CD4-positive, alpha-beta T cell treated with Interleukin-2 at 100 ng/mL for 4 hours (primary cell): ENCODE data around the gene AGBL1.
"Not testable (repeated sequence)": the region's sequence is repeated elsewhere in the genome, so short reads cannot be mapped to it uniquely, and the experiment has no call there.

Experiments
- DNase-seq: peaks from one replicate; pipeline ENCODE4 v3.0.0-alpha.2; 2020; ENCODE audit warnings: low spot score

The AGBL1 gene

GRCh38 chr15:86082619-86083380 lies 3.1 kb downstream of the AGBL1 start:
- DNase-seq = no peak

GRCh38 chr15:86087808-86088207 lies 8.1 kb downstream of the AGBL1 start:
- DNase-seq = no peak

GRCh38 chr15:86089422-86089821 lies 9.8 kb downstream of the AGBL1 start:
- DNase-seq = no peak

GRCh38 chr15:86101818-86102217 lies 22.1 kb downstream of the AGBL1 start:
- no peak for DNase-seq

- DNase-seq = no peak
Measured at GRCh38 chr15:86103825-86104224, 24.2 kb downstream of the AGBL1 start.

- no peak for DNase-seq
Measured at GRCh38 chr15:86106306-86106705, 26.6 kb downstream of the AGBL1 start.

GRCh38 chr15:86115145-86115801 lies 35.6 kb downstream of the AGBL1 start:
- no peak for DNase-seq

DNA sequence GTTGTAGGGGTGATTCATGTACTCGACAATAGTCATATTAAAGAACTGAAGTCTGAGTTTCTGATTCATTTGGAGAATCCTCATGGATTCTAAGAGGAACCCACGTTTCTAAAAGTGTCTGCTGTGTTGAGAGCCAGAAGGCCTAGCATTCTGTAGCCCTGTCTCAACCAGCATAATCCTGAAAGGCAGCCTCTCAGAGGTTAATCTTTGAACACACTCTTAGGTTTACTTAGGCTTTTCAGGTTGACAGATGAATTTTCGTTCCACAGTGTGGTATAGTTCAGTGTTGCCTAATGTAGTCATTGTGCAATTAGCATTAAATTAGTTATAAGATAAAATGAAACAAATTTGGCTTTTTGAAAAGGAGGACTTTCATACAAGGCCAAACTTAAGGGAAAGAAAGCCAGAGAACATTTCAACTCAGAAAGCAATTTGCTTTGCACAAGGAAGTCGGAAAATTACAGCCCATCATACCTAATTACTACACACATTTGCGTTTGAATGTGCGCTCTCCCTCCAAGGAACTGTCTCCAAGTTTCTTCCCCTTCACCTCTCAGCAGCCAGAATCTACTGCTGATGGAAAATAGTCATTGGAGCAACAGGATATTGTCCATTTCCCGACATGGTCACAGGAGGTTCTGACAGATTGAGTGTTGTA lies 42.0 kb downstream of the AGBL1 start:
- no peak for DNase-seq

DNA sequence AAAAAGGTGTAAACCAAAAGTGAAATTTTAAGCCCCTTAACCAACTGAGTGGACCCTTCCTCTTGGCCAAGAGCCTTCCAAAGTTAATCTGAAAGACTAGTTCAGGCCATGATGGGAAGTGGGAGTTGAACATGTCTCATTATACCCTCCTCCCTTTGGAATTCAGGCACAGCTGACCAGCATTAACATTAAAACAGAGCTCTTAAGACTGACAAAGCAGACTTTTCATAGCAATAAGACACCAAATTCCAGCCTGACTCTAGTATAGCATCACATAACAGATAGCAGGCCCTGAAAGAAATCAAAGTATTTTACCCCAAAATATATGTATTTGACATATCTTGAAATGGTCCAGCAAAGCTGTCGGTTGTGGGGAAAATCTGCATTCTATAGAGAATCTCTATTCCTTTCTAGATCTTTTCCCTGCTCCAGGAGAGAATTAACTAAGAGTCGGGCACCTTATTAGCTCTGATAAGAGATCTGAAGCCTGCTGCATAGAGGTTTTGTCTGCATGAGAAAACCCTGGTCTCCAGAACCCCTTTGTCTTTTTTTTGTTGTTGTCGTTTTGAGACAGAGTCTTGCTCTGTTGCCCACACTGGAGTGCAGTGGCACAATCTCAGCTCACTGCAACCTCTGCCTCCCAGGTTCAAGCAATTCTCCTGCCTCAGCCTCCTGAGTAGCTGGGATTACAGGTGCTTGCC lies 43.2 kb downstream of the AGBL1 start:
- DNase-seq = not testable (repeated sequence)

DNA sequence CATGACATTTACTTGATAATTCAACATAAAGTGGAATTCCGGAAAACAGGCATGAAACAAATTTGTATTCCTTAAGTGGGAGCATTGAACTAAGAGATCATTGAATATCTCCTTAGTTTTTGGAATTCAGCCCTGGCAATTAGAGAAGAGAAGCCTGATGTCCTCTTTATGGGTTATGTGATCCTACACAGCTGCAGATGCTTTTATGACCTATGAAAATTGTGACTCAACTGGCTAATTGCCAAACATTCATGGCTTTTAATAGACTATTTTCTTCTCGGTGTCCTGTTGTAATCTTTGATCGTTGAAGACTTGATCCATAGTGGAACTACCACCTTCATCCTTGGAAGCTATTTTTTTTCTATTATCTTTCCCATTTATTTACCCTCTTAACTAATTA lies 46.1 kb downstream of the AGBL1 start:
- DNase-seq = no peak

GRCh38 chr15:86127547-86127946 lies 47.9 kb downstream of the AGBL1 start:
- DNase-seq = no peak

GRCh38 chr15:86135041-86135440 lies 55.4 kb downstream of the AGBL1 start:
- no peak for DNase-seq

DNA sequence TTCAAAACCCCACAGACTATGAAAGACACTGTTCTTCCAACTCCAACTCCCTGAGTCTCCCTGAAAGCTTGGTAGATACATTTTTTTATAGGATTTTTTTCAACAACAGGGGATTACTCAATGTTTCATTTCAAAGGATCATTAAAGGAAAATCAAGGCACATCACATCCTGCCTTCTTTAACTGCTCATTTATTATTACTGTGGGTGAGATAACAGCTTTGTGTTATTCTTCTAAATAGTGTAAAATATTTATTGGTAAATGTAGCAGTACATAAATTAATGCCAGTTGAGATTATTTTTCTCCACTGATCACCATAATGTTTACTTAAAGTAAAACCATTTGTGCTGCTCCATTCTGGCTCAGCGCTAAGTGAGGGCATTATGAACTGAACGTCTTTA lies 57.2 kb downstream of the AGBL1 start:
- DNase-seq = no peak

DNA sequence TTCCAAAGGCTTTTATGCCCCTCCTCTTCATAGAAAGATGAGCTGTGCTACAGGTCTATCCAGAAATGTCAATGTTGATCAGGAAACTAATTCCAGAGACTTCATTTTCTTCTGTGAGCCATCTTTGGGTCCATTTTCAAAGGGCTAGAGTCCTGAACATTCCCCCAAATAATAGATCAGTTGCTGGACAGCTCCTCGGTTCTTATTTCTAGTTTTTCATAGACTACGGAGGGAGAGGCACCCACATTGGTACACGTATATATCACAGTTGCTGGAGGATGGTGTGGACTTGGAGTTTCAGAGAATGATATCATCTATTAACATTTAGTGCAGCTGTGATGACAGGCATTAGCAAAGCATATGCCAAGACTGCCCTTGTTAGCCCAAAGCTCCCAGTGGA lies 59.1 kb downstream of the AGBL1 start:
- no peak for DNase-seq

DNA sequence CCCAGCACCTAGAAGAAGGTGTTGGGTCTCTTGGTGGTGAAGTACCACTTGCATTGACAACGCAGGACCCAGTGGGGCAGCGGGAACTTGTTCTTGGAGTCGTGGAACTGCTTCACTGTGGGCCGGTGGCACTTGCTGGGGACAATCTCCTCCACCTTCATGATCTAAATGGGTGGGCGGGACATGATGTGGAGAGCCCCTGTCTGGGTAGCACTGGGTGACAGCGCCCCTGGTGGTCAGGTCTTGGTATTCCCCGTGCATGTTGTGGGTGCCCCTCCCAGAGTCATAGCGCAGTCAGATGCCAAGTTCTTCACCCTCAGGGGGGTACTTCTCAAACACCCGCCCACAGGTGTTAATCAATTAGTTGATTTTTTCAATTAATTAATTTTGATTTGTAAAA lies 60.2 kb downstream of the AGBL1 start:
- no peak for DNase-seq

GRCh38 chr15:86154705-86155104 lies 75.0 kb downstream of the AGBL1 start:
- no peak for DNase-seq

DNA sequence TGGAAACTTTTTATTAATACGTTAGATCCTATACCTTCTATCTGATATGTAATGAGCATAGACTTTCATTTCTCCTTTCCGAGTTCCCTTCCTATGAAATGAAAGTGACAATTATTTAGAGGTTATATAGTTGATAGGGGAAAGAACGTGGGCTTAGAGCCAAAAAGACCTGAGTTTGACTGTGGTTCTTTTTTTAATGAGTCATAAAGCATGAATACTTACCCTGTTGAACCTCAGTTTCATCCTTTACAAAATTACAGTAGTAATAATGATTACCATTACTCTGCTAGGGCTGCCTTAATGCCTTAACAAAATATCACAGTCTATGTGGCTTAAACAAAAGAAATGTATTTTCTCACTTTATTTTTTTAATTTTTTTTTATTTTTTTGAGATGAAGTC lies 75.9 kb downstream of the AGBL1 start:
- DNase-seq = no peak

DNA sequence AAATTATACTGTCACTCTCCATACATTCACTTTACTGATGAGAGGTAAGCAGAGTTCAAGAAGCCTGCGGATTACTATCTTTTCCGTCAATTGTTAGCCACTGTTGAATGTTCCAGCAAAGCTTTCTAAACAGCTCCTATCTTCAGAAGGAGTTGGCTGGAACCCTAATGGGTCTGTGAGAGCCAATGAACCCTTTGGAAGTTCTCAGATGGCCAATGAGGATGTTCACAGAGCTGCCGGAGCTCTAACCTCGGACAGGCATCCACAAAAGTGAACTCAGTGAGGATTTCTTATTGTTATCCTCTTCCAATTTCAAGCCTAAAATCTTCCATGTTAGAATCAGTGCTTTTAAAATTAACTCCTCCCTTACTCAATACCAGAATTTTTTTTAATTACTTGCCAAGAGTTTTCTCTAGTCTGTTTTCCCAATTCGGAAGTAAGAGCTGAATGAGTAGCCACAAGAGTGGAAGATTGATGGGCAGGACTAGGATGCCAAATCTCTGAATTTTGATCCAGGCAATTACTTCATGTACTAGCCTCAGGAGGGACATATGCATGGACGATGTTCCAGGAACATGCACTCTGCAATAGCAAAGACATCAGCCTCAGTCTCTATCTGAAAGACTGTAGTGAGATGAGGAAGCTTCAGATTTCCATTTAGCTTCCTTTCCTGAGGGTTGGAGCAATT lies 78.1 kb downstream of the AGBL1 start:
- no peak for DNase-seq

GRCh38 chr15:86159468-86159867 lies 79.8 kb downstream of the AGBL1 start:
- no peak for DNase-seq

GRCh38 chr15:86161250-86161649 lies 81.6 kb downstream of the AGBL1 start:
- no peak for DNase-seq

DNA sequence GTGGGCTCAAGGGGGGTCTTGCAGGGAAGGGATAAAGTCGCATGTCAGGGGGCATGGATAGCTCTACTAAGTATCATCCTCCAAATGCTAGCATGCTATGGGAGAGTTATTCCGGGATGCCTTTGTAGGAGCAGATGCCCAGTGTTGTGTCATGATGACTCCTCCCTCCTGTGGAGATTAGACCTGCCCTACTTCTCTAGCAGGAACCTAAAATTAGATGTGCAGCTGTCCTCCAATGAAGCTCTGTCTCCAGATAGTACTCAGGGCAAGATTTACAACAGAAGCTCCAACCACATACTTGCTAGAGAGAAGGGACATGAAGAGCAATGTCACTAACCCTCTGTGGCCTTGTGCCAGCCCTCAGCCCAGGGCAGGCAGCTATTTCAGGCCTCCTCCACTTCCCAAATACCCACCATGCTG lies 82.5 kb downstream of the AGBL1 start:
- no peak for DNase-seq

DNA sequence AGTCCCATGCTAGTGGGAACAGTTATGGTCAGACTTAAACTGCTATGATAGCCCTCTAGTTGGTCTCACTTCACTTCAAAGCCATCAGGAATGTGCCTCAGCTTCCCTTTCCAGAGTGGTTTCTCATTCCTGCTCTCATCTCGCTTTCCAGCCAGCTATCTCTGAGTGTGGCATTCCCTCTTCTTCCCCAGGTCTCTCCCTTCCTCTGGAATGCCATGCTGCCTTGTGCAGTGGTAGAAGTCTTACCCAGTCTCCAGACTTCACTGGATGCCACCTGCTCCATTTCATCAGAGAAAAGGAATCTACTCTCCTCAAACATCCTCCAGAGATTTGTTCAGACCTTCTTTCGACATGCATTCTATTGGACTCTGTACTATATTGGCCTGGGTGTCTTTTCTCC lies 83.0 kb downstream of the AGBL1 start:
- no peak for DNase-seq
